AG08396 (cell line): ENCODE measurements around the gene SHLD1.
A peak's percentile ranks its signal among the peaks of the same experiment; 100 is the strongest.
"Not testable (repeated sequence)": the region's sequence is repeated elsewhere in the genome, so short reads cannot be mapped to it uniquely, and the experiment has no call there.

ENCODE experiments used
- DNase-seq: peaks from one replicate; pipeline ENCODE4 v3.0.0; 2012; ENCODE audit warnings: low spot score, mixed read lengths

Gene SHLD1

GRCh38 chr20:5781367-5781766 lies 31.2 kb downstream of the SHLD1 start:
- not testable (repeated sequence) for DNase-seq

GRCh38 chr20:5781798-5782750 lies 31.9 kb downstream of the SHLD1 start:
- DNase-seq: no peak

- DNase-seq: no peak
These were observed 34.5 kb downstream of the SHLD1 start for GRCh38 chr20:5784735-5785134.

- DNase-seq: no peak
These were observed 34.9 kb downstream of the SHLD1 start for GRCh38 chr20:5785146-5785545.

- peak; percentile 36 for DNase-seq
These were observed 37.0 kb downstream of the SHLD1 start for GRCh38 chr20:5786930-5787795.

- DNase-seq: no peak
These were observed 37.6 kb downstream of the SHLD1 start for GRCh38 chr20:5787796-5788165.

- DNase-seq: peak; percentile 77
These were observed 38.2 kb downstream of the SHLD1 start for GRCh38 chr20:5788385-5788895.

GRCh38 chr20:5789827-5790226 lies 39.6 kb downstream of the SHLD1 start:
- no peak for DNase-seq

- DNase-seq: no peak
These were observed 43.7 kb downstream of the SHLD1 start for GRCh38 chr20:5793916-5794315.

GRCh38 chr20:5796331-5797040 lies 46.3 kb downstream of the SHLD1 start:
- no peak for DNase-seq

GRCh38 chr20:5797165-5797564 lies 47.0 kb downstream of the SHLD1 start:
- DNase-seq: no peak

GRCh38 chr20:5797843-5798462 lies 47.8 kb downstream of the SHLD1 start:
- DNase-seq: no peak

GRCh38 chr20:5803754-5804303 lies 53.6 kb downstream of the SHLD1 start:
- DNase-seq: not testable (repeated sequence)

- no peak for DNase-seq
These were observed 56.5 kb downstream of the SHLD1 start for GRCh38 chr20:5806457-5807263.

GRCh38 chr20:5807431-5807830 lies 57.2 kb downstream of the SHLD1 start:
- DNase-seq: no peak

GRCh38 chr20:5808901-5809300 lies 58.7 kb downstream of the SHLD1 start:
- no peak for DNase-seq

- DNase-seq: no peak
These were observed 59.3 kb downstream of the SHLD1 start for GRCh38 chr20:5809495-5809894.

GRCh38 chr20:5810800-5811422 lies 60.7 kb downstream of the SHLD1 start:
- DNase-seq: no peak

GRCh38 chr20:5811746-5812145 lies 61.5 kb downstream of the SHLD1 start:
- no peak for DNase-seq

GRCh38 chr20:5818346-5818681 lies 68.1 kb downstream of the SHLD1 start:
- DNase-seq: no peak
